HCT116 (cell line): ENCODE measurements around the gene C1QTNF2.

Source experiments
- JUND ChIP-seq: IDR thresholded peaks from 2 replicates; pipeline ENCODE4 v1.6.1; 2012
- POLR2AphosphoS5 ChIP-seq: IDR thresholded peaks from 2 replicates; pipeline ENCODE4 v1.6.1; 2011; ENCODE audit warnings: mild to moderate bottlenecking, low read depth, low read length, moderate library complexity
- RAD21 ChIP-seq: IDR thresholded peaks from 2 replicates; pipeline ENCODE4 v1.6.1; 2012; ENCODE audit warnings: low read depth, mild to moderate bottlenecking
- SIN3A ChIP-seq: IDR thresholded peaks from 2 replicates; pipeline ENCODE4 v1.6.1; 2012; ENCODE audit warnings: low read depth
- YY1 ChIP-seq: IDR thresholded peaks from 2 replicates; pipeline ENCODE4 v1.6.1; 2011; ENCODE audit warnings: low read length, low read depth, moderate library complexity, mild to moderate bottlenecking; ENCODE audit not compliant: insufficient replicate concordance; ENCODE audit errors: extremely low read depth
- TF ChIP-seq, protein P1 (sequence below), 3 experiments: fragments of 200-600 bp in 1 of 3; sonication (generic) in 1 of 3; IDR thresholded peaks in 2 of 3; conservative IDR thresholded peaks in 1 of 3; 2 replicates each; pipeline ENCODE4 v1.5.1; 2012 to 2017; ENCODE audit warnings: low read depth in 2 of 3, low read length in 2 of 3, antibody characterized with exemption in 1 of 3, borderline replicate concordance in 1 of 3, control low read depth in 1 of 3, mild to moderate bottlenecking in 1 of 3, mixed read lengths in 1 of 3, mixed run types in 1 of 3, moderate library complexity in 1 of 3; ENCODE audit not compliant: insufficient read depth in 1 of 3
- TF ChIP-seq, protein P2 (sequence below): IDR thresholded peaks from 2 replicates; pipeline ENCODE4 v1.6.1; 2012

DNA sequence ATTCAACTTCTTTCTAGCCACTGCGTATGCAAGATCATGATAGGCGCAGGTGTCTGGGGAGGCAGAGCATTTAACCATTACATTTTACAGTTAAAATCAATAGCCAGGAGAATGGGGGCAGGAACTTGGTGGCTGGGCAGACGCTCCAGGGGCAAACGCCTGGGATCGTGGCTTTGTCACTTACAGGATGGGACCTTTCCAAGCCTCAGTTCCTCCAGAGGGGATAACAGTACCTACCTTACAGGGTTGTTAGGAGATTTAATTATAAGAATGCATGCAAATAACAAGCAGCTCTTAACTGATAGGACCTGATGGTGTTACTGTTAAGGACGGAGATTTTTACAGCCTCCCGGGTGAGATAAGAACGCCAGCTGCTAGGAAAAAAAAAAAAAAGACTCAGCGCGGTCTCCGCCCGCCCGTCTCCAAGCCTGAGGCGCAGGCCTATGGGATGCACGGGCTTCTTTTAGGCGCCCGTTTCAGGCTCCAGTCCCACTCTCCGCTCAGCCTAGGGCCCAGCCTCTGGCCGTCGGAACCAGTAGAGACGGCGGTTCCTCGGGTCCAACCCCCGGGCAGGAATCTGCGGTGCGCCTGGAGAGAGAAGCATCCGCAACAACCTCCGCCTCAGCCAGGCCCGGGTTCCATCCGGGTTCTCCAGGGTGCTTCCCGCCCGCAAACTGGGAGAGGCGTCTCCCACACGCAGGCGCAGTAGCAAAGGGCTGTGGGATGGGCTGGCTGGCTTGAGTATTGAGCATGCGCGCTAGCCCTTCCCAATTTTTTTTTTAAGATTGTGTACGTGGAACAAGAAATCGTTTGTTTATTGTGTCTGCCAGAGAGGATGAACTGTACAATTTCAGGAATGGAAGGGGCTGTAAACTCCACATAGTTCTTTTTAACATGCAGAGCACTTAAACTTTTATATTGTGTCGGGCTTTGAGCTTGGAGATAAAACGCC, 29.3 kb upstream of the C1QTNF2 start, which contains the start of gene FAM200C:
- TF ChIP-seq, protein P1, sequence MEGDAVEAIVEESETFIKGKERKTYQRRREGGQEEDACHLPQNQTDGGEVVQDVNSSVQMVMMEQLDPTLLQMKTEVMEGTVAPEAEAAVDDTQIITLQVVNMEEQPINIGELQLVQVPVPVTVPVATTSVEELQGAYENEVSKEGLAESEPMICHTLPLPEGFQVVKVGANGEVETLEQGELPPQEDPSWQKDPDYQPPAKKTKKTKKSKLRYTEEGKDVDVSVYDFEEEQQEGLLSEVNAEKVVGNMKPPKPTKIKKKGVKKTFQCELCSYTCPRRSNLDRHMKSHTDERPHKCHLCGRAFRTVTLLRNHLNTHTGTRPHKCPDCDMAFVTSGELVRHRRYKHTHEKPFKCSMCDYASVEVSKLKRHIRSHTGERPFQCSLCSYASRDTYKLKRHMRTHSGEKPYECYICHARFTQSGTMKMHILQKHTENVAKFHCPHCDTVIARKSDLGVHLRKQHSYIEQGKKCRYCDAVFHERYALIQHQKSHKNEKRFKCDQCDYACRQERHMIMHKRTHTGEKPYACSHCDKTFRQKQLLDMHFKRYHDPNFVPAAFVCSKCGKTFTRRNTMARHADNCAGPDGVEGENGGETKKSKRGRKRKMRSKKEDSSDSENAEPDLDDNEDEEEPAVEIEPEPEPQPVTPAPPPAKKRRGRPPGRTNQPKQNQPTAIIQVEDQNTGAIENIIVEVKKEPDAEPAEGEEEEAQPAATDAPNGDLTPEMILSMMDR (IDR thresholded peaks at IDR 0.05 in 2 of 3, conservative IDR thresholded peaks at IDR 0.05 in 1 of 3; ENCODE audit: borderline replicate concordance in 1 of 3, insufficient read depth in 1 of 3, low read depth in 2 of 3, low read length in 2 of 3): no peak
- TF ChIP-seq JUND: no peak
- no peak for TF ChIP-seq YY1
- TF ChIP-seq SIN3A: peak; percentile 67; the same call in 1 of the 2 replicates
- peak; percentile 97 for TF ChIP-seq POLR2AphosphoS5
- TF ChIP-seq RAD21: no peak
- TF ChIP-seq, protein P2, sequence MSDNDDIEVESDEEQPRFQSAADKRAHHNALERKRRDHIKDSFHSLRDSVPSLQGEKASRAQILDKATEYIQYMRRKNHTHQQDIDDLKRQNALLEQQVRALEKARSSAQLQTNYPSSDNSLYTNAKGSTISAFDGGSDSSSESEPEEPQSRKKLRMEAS: no peak; the same call in 1 of the 2 replicates
